ENCODE data around the gene RPAP2.

GRCh38 chr1:92446546-92446945, 147.7 kb downstream of the RPAP2 start:
- no peak for TF ChIP-seq CTCF (IDR thresholded peaks at IDR 0.05; ENCODE audit: extremely low read depth in 1 of 2, insufficient read depth in 1 of 2, low read depth in 1 of 2, low read length in 2 of 2)
- TF ChIP-seq POLR2A (IDR thresholded peaks at IDR 0.05; ENCODE audit: low read depth, low read length): no peak
- TF ChIP-seq POLR2AphosphoS5 (IDR thresholded peaks at IDR 0.05; ENCODE audit: insufficient read depth, low read depth, low read length): no peak
- TF ChIP-seq EZH2 (IDR thresholded peaks at IDR 0.05; ENCODE audit: borderline replicate concordance, low read depth, low read length, severe bottlenecking): no peak

Measured in endothelial cell of umbilical vein (primary cell).